Breast epithelium (tissue), 3 donors: ENCODE data around the gene SGTB.

Experiments
- POLR2A ChIP-seq: fragments of 450-650 bp; IDR thresholded peaks from one replicate; pipeline ENCODE4 v1.6.1; 2016; ENCODE audit warnings: antibody characterized with exemption, mild to moderate bottlenecking, moderate library complexity
- POLR2AphosphoS5 ChIP-seq, 3 donors: sonication (generic); formaldehyde crosslinking; IDR thresholded peaks; one replicate each; pipeline ENCODE4 v1.6.1; 2017; ENCODE audit warnings: antibody characterized with exemption in 3 of 3
- TF ChIP-seq, protein P1 (sequence below), 3 donors: fragments of 450-650 bp; IDR thresholded peaks; one replicate each; pipeline ENCODE4 v1.5.1; 2016 to 2017; ENCODE audit warnings: antibody characterized with exemption in 3 of 3, mild to moderate bottlenecking in 3 of 3, moderate library complexity in 3 of 3

- TF ChIP-seq, protein P1, sequence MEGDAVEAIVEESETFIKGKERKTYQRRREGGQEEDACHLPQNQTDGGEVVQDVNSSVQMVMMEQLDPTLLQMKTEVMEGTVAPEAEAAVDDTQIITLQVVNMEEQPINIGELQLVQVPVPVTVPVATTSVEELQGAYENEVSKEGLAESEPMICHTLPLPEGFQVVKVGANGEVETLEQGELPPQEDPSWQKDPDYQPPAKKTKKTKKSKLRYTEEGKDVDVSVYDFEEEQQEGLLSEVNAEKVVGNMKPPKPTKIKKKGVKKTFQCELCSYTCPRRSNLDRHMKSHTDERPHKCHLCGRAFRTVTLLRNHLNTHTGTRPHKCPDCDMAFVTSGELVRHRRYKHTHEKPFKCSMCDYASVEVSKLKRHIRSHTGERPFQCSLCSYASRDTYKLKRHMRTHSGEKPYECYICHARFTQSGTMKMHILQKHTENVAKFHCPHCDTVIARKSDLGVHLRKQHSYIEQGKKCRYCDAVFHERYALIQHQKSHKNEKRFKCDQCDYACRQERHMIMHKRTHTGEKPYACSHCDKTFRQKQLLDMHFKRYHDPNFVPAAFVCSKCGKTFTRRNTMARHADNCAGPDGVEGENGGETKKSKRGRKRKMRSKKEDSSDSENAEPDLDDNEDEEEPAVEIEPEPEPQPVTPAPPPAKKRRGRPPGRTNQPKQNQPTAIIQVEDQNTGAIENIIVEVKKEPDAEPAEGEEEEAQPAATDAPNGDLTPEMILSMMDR (IDR thresholded peaks at IDR 0.05) = no peak
- no peak for TF ChIP-seq POLR2A
- TF ChIP-seq POLR2AphosphoS5 (IDR thresholded peaks at IDR 0.05) = no peak
These were observed 14.1 kb upstream of the SGTB start for GRCh38 chr5:65736011-65736410.
